Stimulated activated CD8-positive, alpha-beta memory T cell treated with anti-CD3 and anti-CD28 coated beads, Interleukin-15, amount 100 ng/mL, for 48 hours (primary cell): ENCODE data around the gene BMP6.
"Not testable (repeated sequence)": the region's sequence is repeated elsewhere in the genome, so short reads cannot be mapped to it uniquely, and the experiment has no call there.

ENCODE experiments used
- DNase-seq, 2 donors: peaks; one replicate each; pipeline ENCODE4 v3.0.0-alpha.2; 2020; ENCODE audit warnings: low read depth in 2 of 2

The BMP6 gene

DNA sequence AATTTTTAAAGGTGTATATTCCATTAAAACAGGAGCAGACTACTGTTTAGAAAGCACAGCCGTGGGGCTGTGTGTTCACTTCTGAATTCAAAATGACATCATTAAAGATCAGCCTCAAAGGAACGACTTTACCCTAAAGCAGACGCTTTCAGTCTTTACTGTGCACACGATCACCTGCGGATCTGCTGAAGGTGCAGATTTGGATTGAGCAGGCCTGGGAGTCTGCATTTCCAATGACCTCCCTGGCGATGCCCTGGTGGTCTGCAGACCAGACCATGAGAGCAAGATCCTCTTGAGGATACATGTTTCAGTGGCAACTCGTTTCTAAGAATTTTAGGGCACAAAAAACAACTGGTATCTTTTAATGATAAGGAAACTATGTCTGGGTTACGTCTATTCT, 157.5 kb downstream of the BMP6 start:
- no peak for DNase-seq

DNA sequence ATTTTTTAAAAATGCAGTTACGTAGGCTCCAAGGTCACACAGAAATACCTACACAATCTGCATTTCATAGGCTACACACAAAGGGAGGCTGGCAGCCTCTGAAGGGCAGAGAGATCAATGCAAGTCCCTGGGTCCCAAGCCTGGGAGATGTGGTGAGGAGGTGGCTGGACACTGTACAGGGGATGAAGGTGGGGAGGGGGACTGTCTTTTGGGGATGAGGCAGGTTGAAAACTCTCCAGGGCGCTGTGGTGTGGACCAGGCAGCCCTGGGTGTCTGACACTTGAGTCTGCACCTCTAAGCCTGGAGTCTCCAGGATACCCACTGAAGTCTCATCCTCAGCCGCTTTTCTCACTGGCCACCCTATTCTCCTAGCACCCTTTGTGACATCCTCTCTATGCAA, 160.2 kb downstream of the BMP6 start:
- no peak for DNase-seq

- no peak for DNase-seq
Observed at GRCh38 chr6:7887278-7887991, 161.5 kb downstream of the BMP6 start.

DNA sequence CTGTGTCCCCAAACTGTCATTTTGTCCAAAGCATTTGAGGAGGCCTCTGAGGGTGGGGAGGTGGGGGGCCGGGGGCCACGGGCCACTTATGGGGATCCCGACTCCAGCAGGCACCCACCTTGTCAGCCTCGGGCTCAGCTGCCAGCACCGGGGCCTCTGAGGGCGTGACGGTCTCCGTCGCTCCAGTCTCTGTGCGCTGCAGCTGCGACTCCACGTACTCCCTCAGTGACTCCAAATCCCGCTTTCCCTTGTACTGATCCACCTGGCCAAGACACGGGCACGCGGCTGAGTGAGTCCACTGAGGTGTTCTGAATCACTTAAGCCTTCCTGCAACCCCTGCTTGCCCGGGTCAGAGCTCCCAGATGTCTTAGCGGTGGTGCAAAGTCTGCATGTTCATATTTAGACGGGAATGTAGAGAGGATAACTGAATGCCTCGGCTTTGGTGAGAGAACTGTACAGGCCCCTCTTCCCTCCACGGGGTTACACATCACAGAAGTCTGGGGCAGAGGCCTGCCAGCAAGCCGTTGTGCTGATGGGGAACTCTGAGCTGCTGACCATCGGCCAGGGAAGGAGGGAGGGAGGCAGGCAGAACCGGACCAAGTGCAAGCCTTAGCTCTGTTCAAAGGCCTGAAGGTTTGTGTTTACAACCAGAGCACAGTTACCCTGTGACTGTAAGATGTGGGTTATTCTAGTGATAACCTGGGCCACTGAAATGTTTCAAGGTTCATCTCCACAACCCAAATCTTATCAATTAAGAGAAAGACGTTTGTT, 162.9 kb downstream of the BMP6 start:
- no peak for DNase-seq

GRCh38 chr6:7891078-7891872, 165.4 kb downstream of the BMP6 start:
- DNase-seq: no peak

DNA sequence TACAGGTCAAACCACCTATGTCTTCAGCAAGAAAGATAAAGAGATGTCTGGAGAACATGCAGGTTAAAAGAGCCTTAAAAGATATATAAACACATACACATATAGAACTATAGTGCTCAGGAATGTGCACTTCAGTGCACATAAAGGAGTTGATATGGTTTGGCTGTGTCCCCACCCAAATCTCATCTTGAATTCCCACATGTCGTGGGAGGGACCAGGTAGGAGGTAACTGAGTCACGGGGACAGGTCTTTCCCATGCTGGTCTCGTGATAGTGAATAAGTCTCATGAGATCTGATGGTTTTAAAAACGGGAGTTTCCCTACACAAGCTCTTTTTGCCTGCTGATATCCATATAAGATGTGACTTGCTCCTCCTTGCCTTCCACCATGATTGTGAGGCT, 166.5 kb downstream of the BMP6 start:
- DNase-seq: not testable (repeated sequence)

DNA sequence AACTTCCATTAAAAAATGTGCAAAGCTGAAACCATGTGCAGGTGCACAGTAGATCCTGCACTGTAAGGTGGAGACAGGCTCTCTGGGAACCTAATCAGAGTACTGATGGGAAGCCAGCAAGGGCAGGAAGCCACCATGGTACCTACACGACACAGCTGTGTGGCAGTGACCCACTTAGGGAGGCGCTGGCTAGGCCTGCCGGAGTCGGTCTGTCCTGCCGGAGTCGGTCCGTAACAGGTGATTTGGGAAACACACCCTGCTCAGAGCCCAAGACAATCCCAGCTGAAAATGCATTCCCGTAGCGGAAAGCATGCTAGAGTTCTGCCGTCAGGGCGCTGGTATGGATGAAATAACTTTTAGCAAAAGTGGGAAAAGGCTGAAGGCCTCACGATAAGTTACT, 167.4 kb downstream of the BMP6 start:
- DNase-seq: no peak

GRCh38 chr6:7894262-7895124, 168.6 kb downstream of the BMP6 start:
- no peak for DNase-seq

DNA sequence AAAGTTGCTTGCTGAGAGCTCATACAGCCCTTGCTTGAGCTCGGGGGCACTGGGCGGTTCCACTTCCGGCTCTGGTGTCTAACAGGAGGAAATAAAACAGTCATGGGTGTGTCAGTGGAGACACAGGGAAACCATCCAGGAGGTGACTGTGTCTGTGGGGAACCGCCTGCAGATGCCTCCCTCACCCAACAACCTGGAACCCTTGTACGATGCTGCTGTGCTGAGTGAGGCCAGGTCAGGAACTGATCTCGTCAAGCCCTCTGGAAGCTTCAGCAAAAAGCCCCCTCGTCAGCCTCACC, 169.2 kb downstream of the BMP6 start:
- DNase-seq: no peak

DNA sequence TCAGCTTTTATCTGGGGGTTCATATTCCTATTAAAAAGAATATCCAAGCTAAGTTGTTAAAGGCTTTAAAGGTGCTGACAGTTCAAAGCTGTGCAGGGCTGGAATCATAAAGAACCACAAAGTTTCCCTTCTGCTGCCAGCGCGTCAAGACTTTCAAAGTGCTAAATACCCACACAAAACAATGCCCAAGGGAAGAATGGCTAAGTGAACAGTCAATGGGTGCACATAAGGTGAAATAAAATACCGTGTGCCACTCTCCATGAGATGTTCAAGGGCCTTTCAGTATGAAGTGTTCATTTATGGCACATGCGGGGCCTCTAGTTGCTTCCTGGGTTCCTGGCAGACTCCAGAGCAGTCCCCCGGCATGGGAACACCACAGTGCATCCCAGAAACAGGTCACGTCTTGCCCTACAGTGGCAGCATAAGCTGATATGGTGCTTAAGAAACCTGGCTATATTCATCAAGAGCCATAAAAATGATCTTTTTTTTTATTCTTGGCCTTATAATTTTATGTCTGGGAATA, 170.6 kb downstream of the BMP6 start:
- no peak for DNase-seq

DNA sequence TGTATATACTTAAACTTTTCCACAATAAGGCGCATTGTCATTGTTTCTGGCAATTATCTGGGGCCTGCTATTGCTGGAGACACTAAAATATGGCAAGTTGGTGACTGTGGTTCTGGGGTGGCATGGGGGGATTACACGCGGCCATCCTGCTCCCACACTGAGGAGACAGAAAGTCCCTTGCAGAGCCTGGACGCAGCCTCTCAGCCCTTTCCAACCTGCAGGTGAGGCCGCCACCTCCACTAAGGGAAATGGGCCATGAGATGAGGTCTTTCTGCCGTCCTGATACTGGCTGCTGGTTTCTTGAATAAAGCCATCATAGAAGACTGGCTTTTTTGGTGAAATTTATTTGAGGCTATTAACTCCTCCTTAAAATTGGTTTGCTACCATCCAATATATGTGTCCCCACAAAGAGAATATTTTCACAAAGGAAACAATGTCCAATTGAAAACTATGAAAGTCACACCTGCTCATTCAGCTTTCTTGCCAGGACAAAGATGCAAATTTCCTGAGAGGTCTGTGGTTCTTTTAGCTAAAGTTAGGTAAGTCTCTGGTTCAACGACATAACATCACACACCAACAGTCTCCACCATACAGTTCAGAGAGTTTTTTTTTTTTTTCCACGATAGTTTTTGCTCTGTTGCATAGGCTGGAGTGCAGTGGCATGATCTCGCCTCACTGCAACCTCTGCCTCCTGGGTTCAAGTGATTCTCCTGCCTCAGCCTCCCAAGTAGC, 171.7 kb downstream of the BMP6 start:
- DNase-seq: no peak

- not testable (repeated sequence) for DNase-seq
Observed at GRCh38 chr6:7898193-7898586, 172.3 kb downstream of the BMP6 start.

DNA sequence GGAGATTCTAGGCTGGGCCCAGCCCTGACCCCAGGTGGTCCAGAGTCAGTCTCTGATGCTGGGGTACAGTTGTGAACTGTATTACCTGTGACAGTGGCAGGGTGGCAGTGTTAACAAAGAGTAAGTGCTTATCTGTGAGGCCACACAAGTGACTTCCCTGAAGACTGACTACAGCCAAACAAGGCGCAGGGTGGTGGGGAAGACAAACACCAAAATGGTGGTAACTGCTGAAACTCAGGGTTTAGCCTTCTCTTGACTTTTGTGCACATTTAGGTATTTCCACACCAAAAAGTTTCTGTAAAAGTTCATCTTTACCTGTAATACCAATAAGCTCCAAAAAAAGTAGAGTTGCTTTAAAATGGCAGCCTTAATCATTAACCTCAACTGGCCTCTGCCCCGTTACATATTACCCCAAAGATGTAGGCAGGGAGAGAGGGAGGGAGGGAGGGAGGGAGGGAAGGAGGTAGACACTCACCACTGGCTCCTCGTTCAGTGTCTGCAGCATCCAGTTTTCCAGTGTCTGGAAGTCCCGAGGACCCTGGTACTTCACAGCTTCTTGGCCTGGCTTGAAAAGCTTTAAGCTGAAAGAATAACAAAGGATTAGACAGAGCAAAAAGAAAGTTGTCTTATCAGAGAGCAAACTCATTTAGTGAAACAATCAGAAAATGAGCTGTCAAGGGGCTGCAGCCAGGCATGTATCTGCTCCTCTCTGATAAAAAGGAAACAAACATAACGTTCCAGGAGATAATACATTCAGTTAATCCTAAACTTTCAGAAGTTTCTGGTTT, 173.4 kb downstream of the BMP6 start:
- no peak for DNase-seq

- DNase-seq: no peak
Observed at GRCh38 chr6:7899889-7900213, 174.0 kb downstream of the BMP6 start.

DNA sequence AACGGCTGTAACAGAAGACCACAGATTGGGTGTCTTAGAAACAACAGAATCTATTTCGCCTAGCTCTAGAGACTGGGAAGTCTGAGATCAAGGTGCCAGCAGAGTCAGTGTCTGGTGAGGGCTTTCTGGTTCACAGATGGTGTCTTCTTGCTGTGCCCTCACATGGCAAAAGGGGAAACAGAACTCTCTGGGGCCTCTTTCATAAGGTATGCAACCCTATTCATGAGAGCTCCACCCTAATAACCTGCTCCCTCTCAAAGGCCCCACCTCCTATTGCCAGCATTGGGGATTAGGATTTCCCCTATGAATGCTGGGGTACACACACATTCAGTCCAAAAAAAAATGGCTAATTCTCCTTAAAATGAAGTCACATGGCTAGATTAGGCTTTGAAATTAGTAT, 174.7 kb downstream of the BMP6 start:
- no peak for DNase-seq

DNA sequence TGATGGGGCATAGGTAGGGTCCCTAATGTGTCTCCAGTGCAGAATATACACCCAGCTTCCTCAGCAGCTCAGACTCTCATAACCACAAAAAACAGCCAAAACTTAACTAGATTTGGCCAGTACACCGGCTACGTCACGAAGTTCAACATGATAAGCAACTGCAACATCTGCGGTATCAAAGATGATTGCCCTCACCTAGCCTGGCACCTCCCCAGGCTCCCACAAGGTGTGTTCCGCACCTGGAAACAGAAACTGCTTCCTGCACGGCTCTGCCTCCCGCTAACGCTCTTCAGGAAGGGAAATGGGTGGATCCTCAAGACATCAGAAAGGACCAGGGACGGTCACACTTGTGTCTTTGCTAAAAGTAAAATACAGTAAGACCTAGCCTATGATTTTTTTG, 175.2 kb downstream of the BMP6 start:
- no peak for DNase-seq

DNA sequence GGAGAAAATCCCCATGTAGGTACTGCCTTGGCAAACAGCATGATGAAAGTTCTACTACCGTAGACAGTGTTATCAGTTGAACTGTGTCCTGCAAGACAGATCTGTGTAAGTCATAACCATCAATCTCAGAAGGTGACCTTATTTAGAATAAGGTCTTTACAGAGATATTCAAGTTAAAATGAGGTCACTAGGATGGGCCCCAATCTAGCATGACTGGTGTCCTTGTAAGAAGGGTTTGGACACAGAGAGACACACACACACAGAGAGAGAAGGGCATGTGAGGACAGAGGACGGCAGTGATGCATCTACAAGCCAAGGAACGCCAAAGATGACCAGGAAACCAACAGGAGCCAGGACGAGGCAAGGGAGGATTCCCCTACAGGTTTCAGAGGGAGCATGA, 175.9 kb downstream of the BMP6 start:
- no peak for DNase-seq

DNA sequence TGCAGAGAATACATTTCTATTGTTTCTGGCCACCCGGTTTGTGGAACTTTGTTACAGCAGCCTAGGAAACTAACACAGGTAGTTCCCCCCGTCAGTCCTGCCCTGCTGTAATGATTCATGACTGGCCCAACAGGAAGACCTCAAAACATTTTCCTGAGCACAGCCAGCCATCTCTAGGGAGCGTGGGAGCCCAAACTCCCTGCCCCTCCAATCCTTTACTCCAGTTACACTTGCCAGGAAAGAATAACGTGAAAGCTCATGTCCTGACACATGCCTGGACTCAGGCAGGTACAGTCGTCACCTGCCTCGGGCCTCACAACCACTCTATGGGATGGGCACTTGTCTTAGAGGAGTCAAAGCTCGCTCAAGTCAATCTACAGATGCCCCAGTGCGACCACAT, 176.3 kb downstream of the BMP6 start:
- DNase-seq: no peak

GRCh38 chr6:7902867-7903266, 177.0 kb downstream of the BMP6 start:
- no peak for DNase-seq

- no peak for DNase-seq
Observed at GRCh38 chr6:7903673-7904072, 177.8 kb downstream of the BMP6 start.
